K562 (cell line): ENCODE data around the gene OBSL1. TPM values are rescaled to one million over a fixed set of nuclear protein-coding genes. Genes with fewer than 3 reads are reported as not detected.

ENCODE experiments used
- AFF4 ChIP-seq: sonication (generic); formaldehyde crosslinking; IDR thresholded peaks from 2 replicates; pipeline ENCODE4 v1.8.0; 2023; ENCODE audit warnings: mild to moderate bottlenecking, missing genetic modification reagents
- CTCF ChIP-seq, 3 experiments: IDR thresholded peaks in 2 of 3; conservative IDR thresholded peaks in 1 of 3; 2 replicates each; pipeline ENCODE4 v1.5.1; 2011 to 2012; ENCODE audit warnings: low read length in 3 of 3, mild to moderate bottlenecking in 3 of 3, control low read depth in 2 of 3, improper control_type of control experiment in 1 of 3, inconsistent platforms in 1 of 3, low read depth in 1 of 3, mixed read lengths in 1 of 3, moderate library complexity in 1 of 3; ENCODE audit not compliant: insufficient read depth in 2 of 3
- DPF2 ChIP-seq: fragments of 450-650 bp; IDR thresholded peaks from 2 replicates; pipeline ENCODE4 v1.6.1; 2016
- EGR1 ChIP-seq: fragments of 450-650 bp; conservative IDR thresholded peaks from 2 replicates; pipeline ENCODE4 v1.6.1; 2017; ENCODE audit warnings: mild to moderate bottlenecking
- EP400 ChIP-seq: fragments of 450-650 bp; IDR thresholded peaks from 2 replicates; pipeline ENCODE4 v1.6.1; 2017; ENCODE audit warnings: antibody characterized with exemption, mild to moderate bottlenecking, moderate library complexity
- MED1 ChIP-seq: sonication (generic); formaldehyde crosslinking; IDR thresholded peaks from 2 replicates; pipeline ENCODE4 v1.8.1; 2023; ENCODE audit warnings: missing genetic modification reagents, borderline replicate concordance
- MNT ChIP-seq, 2 experiments: fragments of 450-650 bp; conservative IDR thresholded peaks; 2 replicates each; pipeline ENCODE4 v1.6.1; 2017; ENCODE audit warnings: mild to moderate bottlenecking in 2 of 2, moderate library complexity in 2 of 2
- NCOR1 ChIP-seq: fragments of 450-650 bp; IDR thresholded peaks from 2 replicates; pipeline ENCODE4 v1.6.1; 2016; ENCODE audit warnings: mild to moderate bottlenecking, moderate library complexity
- POLR2AphosphoS5 ChIP-seq: IDR thresholded peaks from 2 replicates; pipeline ENCODE4 v1.6.1; 2011; ENCODE audit warnings: mild to moderate bottlenecking, low read depth, low read length, moderate library complexity; ENCODE audit not compliant: control insufficient read depth, insufficient read depth
- PYGO2 ChIP-seq: fragments of 450-650 bp; IDR thresholded peaks from 2 replicates; pipeline ENCODE4 v1.6.1; 2016; ENCODE audit warnings: mild to moderate bottlenecking, missing genetic modification characterization, moderate library complexity, missing compliant biosample characterization
- TEAD4 ChIP-seq, 2 experiments: sonication (generic) in 1 of 2; formaldehyde crosslinking in 1 of 2; IDR thresholded peaks; 2 replicates each; pipeline versions ENCODE4 v1.6.1 to v1.8.0; 2012 to 2022; ENCODE audit warnings: borderline replicate concordance in 1 of 2, inconsistent platforms in 1 of 2, low read length in 1 of 2, mild to moderate bottlenecking in 1 of 2, missing genetic modification reagents in 1 of 2
- VEZF1 ChIP-seq: fragments of 200-800 bp; sonication (Bioruptor generic); IDR thresholded peaks from 2 replicates; pipeline ENCODE4 v1.6.1; 2017; ENCODE audit warnings: missing genetic modification characterization, missing compliant biosample characterization
- ZFP30 ChIP-seq: fragments of 250-450 bp; sonication (Bioruptor Pico); IDR thresholded peaks from 2 replicates; pipeline ENCODE4 v1.8.0; 2022; ENCODE audit warnings: moderate library complexity, mild to moderate bottlenecking, inconsistent platforms, borderline replicate concordance
- ZNF518B ChIP-seq: fragments of 250-450 bp; sonication (Bioruptor Pico); IDR thresholded peaks from 2 replicates; pipeline ENCODE4 v1.5.0; 2021; ENCODE audit warnings: mild to moderate bottlenecking, moderate library complexity
- polyA plus RNA-seq, 8 experiments: library from polyadenylated mRNA; depleted of rRNA in 4 of 8; stranded (reverse) in 5 of 8; unstranded in 3 of 8; fragments of >200 nt; fragmentation: Nextera tagmentation in 2 of 8; fragmentation: Illumina TruSeq in 1 of 8; extraction: Ambion mirVana in 2 of 8; extraction: Trizol in 1 of 8; gene quantifications; 2 replicates each; pipeline versions ENCODE4 v1.2.1 to v1.2.3, GENCODE V29; 2011 to 2014; ENCODE audit warnings: inconsistent platforms in 1 of 8, missing spikeins in 1 of 8
- total RNA-seq, 7 experiments: library from RNA; depleted of rRNA in 6 of 7; stranded (reverse); fragments of >200 nt in 6 of 7; fragmentation: Illumina TruSeq in 2 of 7; extraction: Trizol in 2 of 7; gene quantifications; 2 replicates each; pipeline versions ENCODE4 v1.2.1 to v1.2.3, GENCODE V29; 2011 to 2021; ENCODE audit warnings: low replicate concordance in 1 of 7

The OBSL1 gene
- total and polyA plus RNA-seq, 9 of the 15 experiments (the other 6 are each of a cell fraction or from before 2014, with no cell fraction given), result 1.2 to 26.6 (median 8.6) TPM

- 0 out of 4 replicates have a peak, but pooled peaks of 1 of the 2 experiments have one; percentile 23 for TF ChIP-seq MNT (conservative IDR thresholded peaks at IDR 0.05)
- TF ChIP-seq AFF4 (CRISPR knock-in tag), result no peak
- TF ChIP-seq CTCF (IDR thresholded peaks at IDR 0.05 in 2 of 3, conservative IDR thresholded peaks at IDR 0.05 in 1 of 3; ENCODE audit: insufficient read depth in 2 of 3, low read depth in 1 of 3, low read length in 3 of 3), result peak; percentile 41 to 42 (median 42); a peak in 3 of 6 replicates
- TF ChIP-seq DPF2, result 0 out of 2 replicates have a peak, but pooled peaks have one; percentile 50
- no peak for TF ChIP-seq ZNF518B (CRISPR knock-in tag)
- TF ChIP-seq ZFP30 (CRISPR knock-in tag), result no peak
- TF ChIP-seq PYGO2 (tag), result no peak
- peak; percentile 80 for TF ChIP-seq VEZF1 (CRISPR knock-in tag)
- no peak for TF ChIP-seq MED1 (CRISPR knock-in tag)
- TF ChIP-seq TEAD4 (IDR thresholded peaks at IDR 0.05; ENCODE audit: low read length), result peak; percentile 33; the same call in 1 of the 2 replicates
- no peak for TF ChIP-seq TEAD4 (CRISPR knock-in tag; IDR thresholded peaks at IDR 0.05; ENCODE audit: borderline replicate concordance)
- peak; percentile 85 for TF ChIP-seq EGR1
- TF ChIP-seq NCOR1, result 0 out of 2 replicates have a peak, but pooled peaks have one; percentile 9
- peak; percentile 53; the same call in 1 of the 2 replicates for TF ChIP-seq POLR2AphosphoS5
- TF ChIP-seq EP400, result peak; percentile 33; the same call in 1 of the 2 replicates
Observed at GRCh38 chr2:219595256-219595655, 23.9 kb upstream of the OBSL1 start (continued).
